GM10266 (cell line): ENCODE data around the gene TLN1.

Experiments used
- DNase-seq: peaks from one replicate; pipeline ENCODE4 v3.0.0; 2012; ENCODE audit errors: extremely low spot score
- TF ChIP-seq, protein P1 (sequence below): IDR thresholded peaks from 2 replicates; pipeline ENCODE4 v1.5.1; 2012; ENCODE audit warnings: mild to moderate bottlenecking, low read depth; ENCODE audit not compliant: control insufficient read depth, insufficient read depth; ENCODE audit errors: missing control alignments

The TLN1 gene

GRCh38 chr9:35681341-35682002 lies 50.5 kb downstream of the TLN1 start:
- DNase-seq, result no peak
- TF ChIP-seq, protein P1, sequence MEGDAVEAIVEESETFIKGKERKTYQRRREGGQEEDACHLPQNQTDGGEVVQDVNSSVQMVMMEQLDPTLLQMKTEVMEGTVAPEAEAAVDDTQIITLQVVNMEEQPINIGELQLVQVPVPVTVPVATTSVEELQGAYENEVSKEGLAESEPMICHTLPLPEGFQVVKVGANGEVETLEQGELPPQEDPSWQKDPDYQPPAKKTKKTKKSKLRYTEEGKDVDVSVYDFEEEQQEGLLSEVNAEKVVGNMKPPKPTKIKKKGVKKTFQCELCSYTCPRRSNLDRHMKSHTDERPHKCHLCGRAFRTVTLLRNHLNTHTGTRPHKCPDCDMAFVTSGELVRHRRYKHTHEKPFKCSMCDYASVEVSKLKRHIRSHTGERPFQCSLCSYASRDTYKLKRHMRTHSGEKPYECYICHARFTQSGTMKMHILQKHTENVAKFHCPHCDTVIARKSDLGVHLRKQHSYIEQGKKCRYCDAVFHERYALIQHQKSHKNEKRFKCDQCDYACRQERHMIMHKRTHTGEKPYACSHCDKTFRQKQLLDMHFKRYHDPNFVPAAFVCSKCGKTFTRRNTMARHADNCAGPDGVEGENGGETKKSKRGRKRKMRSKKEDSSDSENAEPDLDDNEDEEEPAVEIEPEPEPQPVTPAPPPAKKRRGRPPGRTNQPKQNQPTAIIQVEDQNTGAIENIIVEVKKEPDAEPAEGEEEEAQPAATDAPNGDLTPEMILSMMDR, result no peak

- DNase-seq, result no peak
- TF ChIP-seq, protein P1, result no peak
These were observed 51.5 kb downstream of the TLN1 start for GRCh38 chr9:35680331-35681105.

DNA sequence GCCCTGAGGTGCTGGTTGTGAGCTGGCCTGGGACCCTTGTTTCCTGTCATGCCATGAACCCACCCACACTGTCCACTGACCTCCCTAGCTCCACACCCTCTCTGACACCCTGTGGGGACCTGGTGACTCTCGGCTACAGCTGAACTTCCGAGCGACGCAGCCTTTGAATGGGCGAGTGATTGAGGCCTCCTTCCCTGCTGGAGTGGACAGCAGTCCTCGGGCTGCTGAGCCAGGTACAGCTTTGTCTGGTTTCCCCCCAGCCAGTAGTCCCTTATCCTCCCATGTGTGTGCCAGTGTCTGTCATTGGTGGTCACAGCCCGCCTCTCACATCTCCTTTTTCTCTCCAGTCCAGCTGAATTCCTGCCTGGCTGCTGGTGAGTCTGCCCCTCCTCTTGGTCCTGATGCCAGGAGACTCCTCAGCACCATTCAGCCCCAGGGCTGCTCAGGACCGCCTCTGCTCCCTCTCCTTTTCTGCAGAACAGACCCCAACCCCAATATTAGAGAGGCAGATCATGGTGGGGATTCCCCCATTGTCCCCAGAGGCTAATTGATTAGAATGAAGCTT lies 52.1 kb downstream of the TLN1 start:
- TF ChIP-seq, protein P1, result no peak
- no peak for DNase-seq

- DNase-seq, result no peak
- TF ChIP-seq, protein P1, result no peak
These were observed 52.9 kb downstream of the TLN1 start for GRCh38 chr9:35679091-35679490.

DNA sequence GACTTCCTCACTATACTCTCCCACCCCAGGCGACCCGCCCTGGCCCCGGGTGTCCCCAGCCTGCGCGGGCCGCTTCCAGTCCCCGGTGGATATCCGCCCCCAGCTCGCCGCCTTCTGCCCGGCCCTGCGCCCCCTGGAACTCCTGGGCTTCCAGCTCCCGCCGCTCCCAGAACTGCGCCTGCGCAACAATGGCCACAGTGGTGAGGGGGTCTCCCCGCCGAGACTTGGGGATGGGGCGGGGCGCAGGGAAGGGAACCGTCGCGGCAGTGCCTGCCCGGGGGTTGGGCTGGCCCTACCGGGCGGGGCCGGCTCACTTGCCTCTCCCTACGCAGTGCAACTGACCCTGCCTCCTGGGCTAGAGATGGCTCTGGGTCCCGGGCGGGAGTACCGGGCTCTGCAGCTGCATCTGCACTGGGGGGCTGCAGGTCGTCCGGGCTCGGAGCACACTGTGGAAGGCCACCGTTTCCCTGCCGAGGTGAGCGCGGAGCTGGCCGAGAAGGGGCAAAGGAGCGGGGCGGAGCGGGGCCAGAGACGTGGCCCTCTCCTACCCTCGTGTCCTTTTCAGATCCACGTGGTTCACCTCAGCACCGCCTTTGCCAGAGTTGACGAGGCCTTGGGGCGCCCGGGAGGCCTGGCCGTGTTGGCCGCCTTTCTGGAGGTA lies 56.1 kb downstream of the TLN1 start:
- DNase-seq, result peak; percentile 76
- TF ChIP-seq, protein P1, result no peak

- TF ChIP-seq, protein P1, result no peak
These were observed 56.8 kb downstream of the TLN1 start for GRCh38 chr9:35675204-35675603.

More at GRCh38 chr9:35675204-35675603, 56.8 kb downstream of the TLN1 start:
- DNase-seq, result no peak
